DND-41 (cell line): ENCODE data around the gene TTLL8.

Source experiments
- CTCF ChIP-seq: IDR thresholded peaks from 2 replicates; pipeline ENCODE4 v1.5.1; 2012; ENCODE audit warnings: borderline replicate concordance, low read length, moderate library complexity, mild to moderate bottlenecking; ENCODE audit not compliant: poor library complexity, severe bottlenecking; ENCODE audit errors: extremely low read depth
- EZH2 ChIP-seq: IDR thresholded peaks from 3 replicates; pipeline ENCODE4 v1.6.1; 2012; ENCODE audit warnings: borderline replicate concordance, low read depth, mild to moderate bottlenecking, moderate library complexity, low read length, inconsistent platforms; ENCODE audit not compliant: severe bottlenecking

- TF ChIP-seq CTCF (peak; percentile 31), EZH2 (no peak)
Observed at GRCh38 chr22:49970528-49971231, 87.4 kb downstream of the TTLL8 start.
